IMR-90 (cell line): ENCODE results near the gene EPHX1. TPM values are rescaled to one million over a fixed set of nuclear protein-coding genes. Genes with fewer than 3 reads are reported as not detected.

Experiments used
- ATAC-seq: fragments of 200-7000 bp; cut with Tn5 transposase; 2 replicates; pipeline ENCODE4 v1.9.1; 2020; ENCODE audit warnings: low read depth, mild to moderate bottlenecking, moderate library complexity
- BruUV-seq: library from RNA; stranded (reverse); fragments of 400-500 nt; replicated peaks from 2 replicates; lab custom pipeline; 2021; lab: Mats Ljungman, UMichigan
- CTCF ChIA-PET: fragments of 300-600 bp; formaldehyde crosslinking; extraction: SDS; loops from one replicate; lab custom pipeline; 2021; ENCODE audit warnings: antibody characterized with exemption; lab: Yijun Ruan, JAX
- POLR2A ChIA-PET: fragments of 300-600 bp; sonication (Branson Sonifier 250); formaldehyde crosslinking; loops from one replicate; lab custom pipeline; 2022; ENCODE audit warnings: antibody characterized with exemption; ENCODE audit not compliant: unreplicated experiment; lab: Charles Lee
- DNase-seq: peaks from one replicate; pipeline ENCODE4 v3.0.0; 2013
- H2AFZ ChIP-seq: replicated peaks from 2 replicates; pipeline ENCODE3; 2013; ENCODE audit warnings: low read length, mild to moderate bottlenecking; ENCODE audit not compliant: poor library complexity
- H2AK5ac ChIP-seq: 2 replicates; pipeline ENCODE4 v1.6.1; 2013; ENCODE audit warnings: low read depth, low read length, inconsistent platforms
- H2AK9ac ChIP-seq: replicated peaks from 2 replicates; pipeline ENCODE3; 2013; ENCODE audit warnings: mild to moderate bottlenecking, low read depth, low read length, moderate library complexity; ENCODE audit not compliant: poor library complexity
- H2BK120ac ChIP-seq: 2 replicates; pipeline ENCODE4 v1.6.1; 2013; ENCODE audit warnings: low read depth, low read length, inconsistent platforms
- H2BK15ac ChIP-seq: 3 replicates; pipeline ENCODE4 v1.6.1; 2013; ENCODE audit warnings: low read depth, low read length, inconsistent platforms
- H2BK20ac ChIP-seq: 2 replicates; pipeline ENCODE4 v1.6.1; 2013; ENCODE audit warnings: low read depth, mild to moderate bottlenecking, inconsistent platforms, low read length, moderate library complexity
- H2BK5ac ChIP-seq: 2 replicates; pipeline ENCODE4 v1.6.1; 2013; ENCODE audit warnings: mild to moderate bottlenecking, low read depth, low read length, inconsistent platforms; ENCODE audit not compliant: poor library complexity, severe bottlenecking
- H3K14ac ChIP-seq: replicated peaks from 2 replicates; pipeline ENCODE4 v1.6.1; 2013; ENCODE audit warnings: low read depth, low read length, inconsistent platforms
- H3K18ac ChIP-seq: 2 replicates; pipeline ENCODE4 v1.6.1; 2013; ENCODE audit warnings: low read depth, low read length, control low read depth
- H3K23ac ChIP-seq: 2 replicates; pipeline ENCODE4 v1.6.1; 2013; ENCODE audit warnings: low read depth, low read length, inconsistent platforms
- H3K27ac ChIP-seq: 2 replicates; pipeline ENCODE4 v1.5.1; 2013; ENCODE audit warnings: mild to moderate bottlenecking, control low read depth, low read length; ENCODE audit not compliant: insufficient read depth
- H3K27me3 ChIP-seq: 2 replicates; pipeline ENCODE4 v1.6.1; 2013; ENCODE audit warnings: low read length; ENCODE audit not compliant: control insufficient read depth, insufficient read depth
- H3K36me3 ChIP-seq: 2 replicates; pipeline ENCODE4 v1.6.1; 2013; ENCODE audit warnings: low read length, mixed read lengths; ENCODE audit not compliant: control insufficient read depth, insufficient read depth
- H3K4ac ChIP-seq: 2 replicates; pipeline ENCODE4 v1.6.1; 2013; ENCODE audit warnings: low read depth, low read length, inconsistent platforms
- H3K4me1 ChIP-seq: 2 replicates; pipeline ENCODE4 v1.6.1; 2013; ENCODE audit warnings: low read length, mixed read lengths; ENCODE audit not compliant: control insufficient read depth, insufficient read depth
- H3K4me2 ChIP-seq: 2 replicates; pipeline ENCODE4 v1.6.1; 2013; ENCODE audit warnings: low read depth, mild to moderate bottlenecking, control low read depth, low read length, moderate library complexity
- H3K4me3 ChIP-seq: 2 replicates; pipeline ENCODE4 v1.5.1; 2013; ENCODE audit warnings: low read depth, mild to moderate bottlenecking, control low read depth, low read length, moderate library complexity; ENCODE audit not compliant: insufficient read depth
- H3K56ac ChIP-seq: 2 replicates; pipeline ENCODE4 v1.6.1; 2013; ENCODE audit warnings: low read length, inconsistent platforms; ENCODE audit not compliant: insufficient read depth; ENCODE audit errors: extremely low read depth
- H3K79me1 ChIP-seq, 2 experiments: 2 replicates each; pipeline ENCODE4 v1.6.1; 2013; ENCODE audit warnings: low read length in 2 of 2, inconsistent platforms in 1 of 2, low read depth in 1 of 2
- H3K9ac ChIP-seq: 2 replicates; pipeline ENCODE4 v1.6.1; 2013; ENCODE audit warnings: low read depth, low read length, control low read depth
- H3K9me1 ChIP-seq: 2 replicates; pipeline ENCODE4 v1.6.1; 2013; ENCODE audit warnings: low read length, inconsistent platforms; ENCODE audit not compliant: insufficient read depth
- H3K9me3 ChIP-seq: 2 replicates; pipeline ENCODE4 v1.6.1; 2013; ENCODE audit warnings: low read length; ENCODE audit not compliant: control insufficient read depth, insufficient read depth
- H4K20me1 ChIP-seq: 2 replicates; pipeline ENCODE4 v1.6.1; 2013; ENCODE audit warnings: low read length, inconsistent platforms; ENCODE audit not compliant: insufficient read depth
- H4K5ac ChIP-seq: 2 replicates; pipeline ENCODE4 v1.6.1; 2013; ENCODE audit warnings: mild to moderate bottlenecking, low read depth, low read length, control low read depth
- H4K8ac ChIP-seq, 2 experiments: 2 replicates each; pipeline ENCODE4 v1.6.1; 2013; ENCODE audit warnings: low read depth in 2 of 2, low read length in 2 of 2, control low read depth in 1 of 2, inconsistent platforms in 1 of 2
- H4K91ac ChIP-seq: 2 replicates; pipeline ENCODE4 v1.6.1; 2013; ENCODE audit warnings: low read depth, low read length, inconsistent platforms; ENCODE audit not compliant: insufficient read depth
- BHLHE40 ChIP-seq: fragments of 150-350 bp; IDR thresholded peaks from 2 replicates; pipeline ENCODE4 v1.6.1; 2016; ENCODE audit warnings: mild to moderate bottlenecking, low read depth, low read length
- CHD1 ChIP-seq: IDR thresholded peaks from 2 replicates; pipeline ENCODE4 v1.6.1; 2012; ENCODE audit warnings: low read depth, low read length, improper control_type of control experiment
- FOS ChIP-seq: fragments of 150-350 bp; IDR thresholded peaks from 2 replicates; pipeline ENCODE4 v1.6.1; 2016; ENCODE audit warnings: low read depth, low read length
- MAFK ChIP-seq: IDR thresholded peaks from 2 replicates; pipeline ENCODE4 v1.6.1; 2012; ENCODE audit warnings: low read depth, low read length, improper control_type of control experiment
- POLR2A ChIP-seq: IDR thresholded peaks from 2 replicates; pipeline ENCODE4 v1.6.1; 2012; ENCODE audit warnings: mild to moderate bottlenecking, low read depth, low read length
- RCOR1 ChIP-seq: IDR thresholded peaks from 2 replicates; pipeline ENCODE4 v1.6.1; 2012; ENCODE audit warnings: mild to moderate bottlenecking, low read length, improper control_type of control experiment; ENCODE audit not compliant: insufficient replicate concordance
- RFX5 ChIP-seq: IDR thresholded peaks from 2 replicates; pipeline ENCODE4 v1.8.0; 2012; ENCODE audit warnings: low read depth, mild to moderate bottlenecking, low read length, moderate library complexity
- SMC3 ChIP-seq: fragments of 150-350 bp; IDR thresholded peaks from 2 replicates; pipeline ENCODE4 v1.6.1; 2016; ENCODE audit warnings: low read depth, mild to moderate bottlenecking, antibody characterized with exemption, low read length, moderate library complexity
- WGBS, 2 experiments: methylation state at CpG; one replicate each; pipeline versions ENCODE4 v1.1.5 to v1.1.7; 2013; ENCODE audit warnings: missing lambda C conversion rate in 2 of 2; ENCODE audit not compliant: insufficient read length in 1 of 2; ENCODE audit errors: extremely low coverage in 2 of 2; 5-methylcytosine and 5-hydroxymethylcytosine counted together
- dilution Hi-C: fragments of 300-500 bp; cut with HindIII; formaldehyde crosslinking; loops from one replicate; pipeline ENCODE4 v1.14.3; 2018; ENCODE audit warnings: low sequenced_read_pairs; ENCODE audit not compliant: unreplicated experiment
- in situ Hi-C: fragments of 300-500 bp; cut with MboI; formaldehyde crosslinking; loops from 3 replicates; pipeline ENCODE4 v1.14.3; 2019; ENCODE audit warnings: low sequenced_read_pairs, inconsistent platforms, mixed read lengths
- intact Hi-C: fragments of 100-400 bp; cut with micrococcal nuclease; formaldehyde crosslinking; loops from 2 replicates; pipeline ENCODE4 v1.10.0; 2022
- polyA plus RNA-seq, 3 experiments: library from polyadenylated mRNA; depleted of rRNA; stranded (reverse); fragments of >200 nt; gene quantifications; 2 replicates each; pipeline ENCODE4 v1.2.3, GENCODE V29; 2012; ENCODE audit warnings: low replicate concordance in 1 of 3
- total RNA-seq: library from RNA; depleted of rRNA; stranded (reverse); fragments of >200 nt; gene quantifications from 2 replicates; pipeline ENCODE4 v1.2.3, GENCODE V29; 2012
- TF ChIP-seq, protein P1 (sequence below): conservative IDR thresholded peaks from 2 replicates; pipeline ENCODE4 v1.5.1; 2012; ENCODE audit warnings: mild to moderate bottlenecking, low read depth, low read length, improper control_type of control experiment
- TF ChIP-seq, protein P2 (sequence below): fragments of 150-350 bp; IDR thresholded peaks from 2 replicates; pipeline ENCODE4 v1.6.1; 2017; ENCODE audit warnings: mild to moderate bottlenecking, antibody characterized with exemption, low read length, low read depth
- TF ChIP-seq, protein P3 (sequence below): fragments of 150-350 bp; IDR thresholded peaks from 2 replicates; pipeline ENCODE4 v1.6.1; 2016; ENCODE audit warnings: low read depth, mild to moderate bottlenecking, low read length, moderate library complexity, borderline replicate concordance

EPHX1 gene
- total and polyA plus RNA-seq, 2 of the 4 experiments (the other 2 are of a cell fraction) = 20.3 to 46.3 TPM

- Histone ChIP-seq H4K20me1 (peaks cover 14% of the 10 kb centered on the region), H3K27ac (no peak overlapping the region), H2BK15ac (no peak overlapping the region), H3K4me1 (peaks cover 13% of the 10 kb centered on the region), H3K4ac (no peak overlapping the region), H2BK5ac (no peak overlapping the region), H4K8ac (no peak overlapping the region), H2AK5ac (peak overlapping the region; percentile 69; the same call in 1 of the 2 replicates), H3K36me3 (peaks cover 48% of the 10 kb centered on the region), H3K14ac (no peak overlapping the region), H3K4me3 (no peak overlapping the region), H3K56ac (no peak overlapping the region), H3K9ac (no peak overlapping the region), H3K18ac (no peak overlapping the region), H3K9me3 (no peaks in the 10 kb centered on the region), H2BK20ac (no peak overlapping the region), H2BK120ac (no peak overlapping the region), H2AFZ (no peak overlapping the region), H3K79me1 (peaks cover 0 to 25% of the 10 kb centered on the region in 2 experiments; a peak in 2 of 4 replicates), H3K23ac (no peak overlapping the region; the same call in 1 of the 2 replicates), H3K27me3 (no peaks in the 10 kb centered on the region), H3K4me2 (no peak overlapping the region), H3K9me1 (peaks cover 14% of the 10 kb centered on the region; the same call in 1 of the 2 replicates), H4K5ac (no peak overlapping the region), H4K91ac (no peak overlapping the region), H2AK9ac (no peak overlapping the region)
- intact Hi-C loops = no loop called here
- no peak for DNase-seq
- WGBS, 2 experiments = 100% methylated on average over 2 of the region's 13 CpGs; no CpG with 5 or more reads in 1 of the 2 experiments
- ChIA-PET POLR2A (no interaction called here), CTCF (no interaction called here)
- no peak for ATAC-seq
- TF ChIP-seq MAFK (no peak), RCOR1 (no peak), FOS (no peak), CHD1 (no peak), SMC3 (no peak), BHLHE40 (no peak), POLR2A (no peak), RFX5 (no peak)
- TF ChIP-seq, protein P1, sequence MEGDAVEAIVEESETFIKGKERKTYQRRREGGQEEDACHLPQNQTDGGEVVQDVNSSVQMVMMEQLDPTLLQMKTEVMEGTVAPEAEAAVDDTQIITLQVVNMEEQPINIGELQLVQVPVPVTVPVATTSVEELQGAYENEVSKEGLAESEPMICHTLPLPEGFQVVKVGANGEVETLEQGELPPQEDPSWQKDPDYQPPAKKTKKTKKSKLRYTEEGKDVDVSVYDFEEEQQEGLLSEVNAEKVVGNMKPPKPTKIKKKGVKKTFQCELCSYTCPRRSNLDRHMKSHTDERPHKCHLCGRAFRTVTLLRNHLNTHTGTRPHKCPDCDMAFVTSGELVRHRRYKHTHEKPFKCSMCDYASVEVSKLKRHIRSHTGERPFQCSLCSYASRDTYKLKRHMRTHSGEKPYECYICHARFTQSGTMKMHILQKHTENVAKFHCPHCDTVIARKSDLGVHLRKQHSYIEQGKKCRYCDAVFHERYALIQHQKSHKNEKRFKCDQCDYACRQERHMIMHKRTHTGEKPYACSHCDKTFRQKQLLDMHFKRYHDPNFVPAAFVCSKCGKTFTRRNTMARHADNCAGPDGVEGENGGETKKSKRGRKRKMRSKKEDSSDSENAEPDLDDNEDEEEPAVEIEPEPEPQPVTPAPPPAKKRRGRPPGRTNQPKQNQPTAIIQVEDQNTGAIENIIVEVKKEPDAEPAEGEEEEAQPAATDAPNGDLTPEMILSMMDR = no peak
- TF ChIP-seq, protein P2, sequence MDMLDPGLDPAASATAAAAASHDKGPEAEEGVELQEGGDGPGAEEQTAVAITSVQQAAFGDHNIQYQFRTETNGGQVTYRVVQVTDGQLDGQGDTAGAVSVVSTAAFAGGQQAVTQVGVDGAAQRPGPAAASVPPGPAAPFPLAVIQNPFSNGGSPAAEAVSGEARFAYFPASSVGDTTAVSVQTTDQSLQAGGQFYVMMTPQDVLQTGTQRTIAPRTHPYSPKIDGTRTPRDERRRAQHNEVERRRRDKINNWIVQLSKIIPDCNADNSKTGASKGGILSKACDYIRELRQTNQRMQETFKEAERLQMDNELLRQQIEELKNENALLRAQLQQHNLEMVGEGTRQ = no peak
- TF ChIP-seq, protein P3, sequence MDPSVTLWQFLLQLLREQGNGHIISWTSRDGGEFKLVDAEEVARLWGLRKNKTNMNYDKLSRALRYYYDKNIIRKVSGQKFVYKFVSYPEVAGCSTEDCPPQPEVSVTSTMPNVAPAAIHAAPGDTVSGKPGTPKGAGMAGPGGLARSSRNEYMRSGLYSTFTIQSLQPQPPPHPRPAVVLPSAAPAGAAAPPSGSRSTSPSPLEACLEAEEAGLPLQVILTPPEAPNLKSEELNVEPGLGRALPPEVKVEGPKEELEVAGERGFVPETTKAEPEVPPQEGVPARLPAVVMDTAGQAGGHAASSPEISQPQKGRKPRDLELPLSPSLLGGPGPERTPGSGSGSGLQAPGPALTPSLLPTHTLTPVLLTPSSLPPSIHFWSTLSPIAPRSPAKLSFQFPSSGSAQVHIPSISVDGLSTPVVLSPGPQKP = no peak
- BruUV-seq = no TSS peak
- dilution Hi-C loops = no loop called here
- in situ Hi-C loops = no loop called here
These were observed 52.6 kb downstream of the EPHX1 start for GRCh38 chr1:225862581-225862950.
